ENCODE data around the gene RETREG2.

RETREG2 gene

GRCh38 chr2:219169930-219170654 is 8.0 kb upstream of the RETREG2 start, which contains the start of gene SLC23A3:
TSS of gene SLC23A3 (minus strand) at chr2:219170029. CDS start at chr2:219169984, 45 bp downstream.
- DNase-seq (ENCODE audit: low read depth in 1 of 2, low spot score in 1 of 2): no peak

- no peak for DNase-seq (ENCODE audit: low read depth in 1 of 2, low spot score in 1 of 2)
These were observed 6.8 kb upstream of the RETREG2 start for GRCh38 chr2:219171231-219171651.

- no peak for DNase-seq (ENCODE audit: low read depth in 1 of 2, low spot score in 1 of 2)
These were observed 5.6 kb upstream of the RETREG2 start for GRCh38 chr2:219172231-219173154.

GRCh38 chr2:219173176-219173575 is 4.9 kb upstream of the RETREG2 start:
- no peak for DNase-seq (ENCODE audit: low read depth in 1 of 2, low spot score in 1 of 2)

GRCh38 chr2:219174146-219174545 is 3.9 kb upstream of the RETREG2 start:
- DNase-seq (ENCODE audit: low read depth in 1 of 2, low spot score in 1 of 2): no peak

- no peak for DNase-seq (ENCODE audit: low read depth in 1 of 2, low spot score in 1 of 2)
These were observed 3.3 kb upstream of the RETREG2 start for GRCh38 chr2:219174801-219175200.

- DNase-seq (ENCODE audit: low read depth in 1 of 2, low spot score in 1 of 2): no peak
These were observed 2.6 kb upstream of the RETREG2 start for GRCh38 chr2:219175486-219175885.

DNA sequence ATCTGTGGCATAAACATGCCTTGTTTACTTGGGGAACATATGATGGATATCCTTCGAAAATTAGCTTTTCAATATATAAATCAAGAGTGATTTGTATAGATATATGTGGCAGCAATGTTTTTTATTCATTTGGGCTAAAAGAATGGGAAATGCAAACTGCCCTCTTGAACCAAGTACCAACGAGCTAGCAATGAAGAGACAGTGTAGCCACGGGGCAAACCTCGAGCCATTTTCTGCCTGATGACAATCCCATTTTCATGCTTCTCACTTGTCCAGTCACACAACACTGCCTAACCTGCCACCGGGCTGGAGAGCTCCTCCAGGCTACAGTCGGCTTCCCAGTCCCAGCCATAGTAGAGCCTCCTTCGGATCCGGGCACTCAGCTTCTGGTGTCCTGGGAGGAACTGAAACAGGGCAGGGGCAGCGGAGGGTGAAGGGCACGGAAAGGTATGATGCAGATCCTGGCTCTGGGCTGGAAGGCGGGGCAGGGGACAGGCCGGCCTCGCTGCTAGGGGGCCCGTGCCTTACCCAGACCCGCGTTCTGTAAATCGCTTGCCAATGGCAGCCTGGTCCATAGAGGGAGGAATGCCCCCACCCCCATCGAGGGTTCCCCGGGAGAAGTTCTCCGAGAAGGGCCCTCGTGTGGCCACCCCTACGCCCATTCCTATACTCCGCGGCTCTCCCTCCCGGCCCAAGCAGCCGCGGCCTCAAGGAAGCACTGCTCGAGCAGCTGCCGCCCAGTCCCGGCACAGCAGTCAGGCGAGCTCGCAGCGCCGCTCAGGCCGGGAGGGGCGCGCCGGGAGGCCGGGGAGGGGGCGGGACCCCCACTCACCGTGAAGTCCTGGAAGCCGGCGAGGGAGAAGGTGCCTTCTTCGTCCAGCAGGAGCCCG is 1.9 kb upstream of the RETREG2 start:
- no peak for DNase-seq (ENCODE audit: low read depth in 1 of 2, low spot score in 1 of 2)

DNA sequence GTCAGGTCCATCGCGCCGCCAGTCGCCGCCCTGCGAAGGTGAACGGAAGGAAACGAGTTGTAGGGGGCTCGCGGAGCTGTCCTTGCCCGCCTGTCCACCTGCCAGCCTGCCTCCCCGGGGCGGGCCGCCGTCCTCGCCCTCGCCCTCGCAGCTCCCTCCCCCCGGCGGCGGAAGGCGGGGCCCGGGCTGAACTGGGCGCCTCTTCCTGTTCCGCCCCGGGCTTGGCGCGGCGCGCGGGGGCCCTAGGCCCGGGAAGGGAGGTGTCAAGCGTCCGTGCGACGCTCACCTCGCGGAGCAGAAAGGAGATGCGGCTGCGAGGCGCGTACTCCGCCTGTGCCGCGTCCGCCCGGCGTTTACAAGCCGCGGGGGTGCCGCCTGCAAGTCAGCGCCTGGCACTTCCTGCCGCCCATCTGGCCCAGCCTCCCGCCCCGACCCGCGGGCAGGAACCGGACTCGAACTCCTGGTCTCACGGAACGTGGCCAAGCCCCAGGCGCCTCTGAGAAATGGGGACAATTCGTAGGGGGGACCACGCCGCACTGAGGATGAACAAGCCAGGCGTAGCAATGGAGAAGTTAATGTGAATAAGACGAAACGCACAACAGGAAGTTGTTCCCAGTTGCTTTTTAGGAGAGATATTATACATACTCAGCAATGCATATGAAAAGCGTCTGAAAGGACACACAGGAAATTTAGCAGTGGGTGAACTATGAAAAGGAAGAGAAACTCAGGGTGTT is 1.1 kb upstream of the RETREG2 start, which contains the start of gene CNPPD1:
CNPPD1 (minus strand) TSS at position 108 of the 734 bp plus-strand sequence; CDS start at position 11, 97 bp downstream.
- peak; percentile 76 to 83 for DNase-seq (ENCODE audit: low read depth in 1 of 2, low spot score in 1 of 2)

DNA sequence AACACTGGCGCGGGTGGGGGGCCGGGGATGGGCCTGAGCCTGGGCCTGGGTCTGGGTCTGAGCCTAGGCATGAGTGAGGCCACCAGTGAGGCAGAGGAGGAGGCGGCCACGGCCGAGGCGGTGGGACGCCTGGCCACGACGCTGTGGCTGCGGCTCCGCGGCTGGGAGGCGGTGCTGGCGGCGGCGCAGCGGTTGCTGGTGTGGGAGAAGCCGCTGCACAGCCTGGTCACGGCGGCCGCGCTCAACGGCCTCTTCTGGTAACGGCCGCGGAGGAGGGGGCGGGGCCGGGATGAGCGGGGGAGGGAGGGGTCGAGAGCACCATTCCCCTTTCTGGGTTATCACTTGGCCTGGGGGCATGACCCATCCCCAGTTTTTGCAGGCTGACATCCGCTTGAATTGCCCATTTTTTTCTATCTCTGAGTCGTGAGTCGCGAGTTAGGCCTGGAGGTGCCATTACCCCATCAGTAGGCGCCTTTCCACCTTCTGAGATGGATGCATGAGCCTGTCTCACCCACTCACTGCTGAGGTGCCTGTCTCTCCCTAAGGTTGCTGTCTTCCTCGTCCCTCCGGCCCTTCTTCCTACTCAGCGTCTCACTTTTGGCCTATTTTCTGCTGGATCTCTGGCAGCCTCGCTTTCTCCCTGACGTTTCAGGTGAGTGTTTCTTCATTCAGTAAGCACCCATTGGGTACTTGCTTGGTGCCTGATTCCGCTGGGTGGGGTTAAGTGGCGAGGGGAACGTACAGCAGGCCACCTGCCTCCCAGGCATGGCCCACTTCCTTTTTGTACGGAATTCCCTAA is 501 bp downstream of the RETREG2 start:
- DNase-seq (ENCODE audit: low read depth in 1 of 2, low spot score in 1 of 2): peak in 1 of 2 donors; percentile 27

- DNase-seq (ENCODE audit: low read depth in 1 of 2, low spot score in 1 of 2): no peak
These were observed 1.8 kb downstream of the RETREG2 start for GRCh38 chr2:219179601-219180465.

- DNase-seq (ENCODE audit: low read depth in 1 of 2, low spot score in 1 of 2): no peak
These were observed 2.9 kb downstream of the RETREG2 start for GRCh38 chr2:219180961-219181360.

- no peak for DNase-seq (ENCODE audit: low read depth in 1 of 2, low spot score in 1 of 2)
These were observed 3.5 kb downstream of the RETREG2 start for GRCh38 chr2:219181531-219181930.

DNA sequence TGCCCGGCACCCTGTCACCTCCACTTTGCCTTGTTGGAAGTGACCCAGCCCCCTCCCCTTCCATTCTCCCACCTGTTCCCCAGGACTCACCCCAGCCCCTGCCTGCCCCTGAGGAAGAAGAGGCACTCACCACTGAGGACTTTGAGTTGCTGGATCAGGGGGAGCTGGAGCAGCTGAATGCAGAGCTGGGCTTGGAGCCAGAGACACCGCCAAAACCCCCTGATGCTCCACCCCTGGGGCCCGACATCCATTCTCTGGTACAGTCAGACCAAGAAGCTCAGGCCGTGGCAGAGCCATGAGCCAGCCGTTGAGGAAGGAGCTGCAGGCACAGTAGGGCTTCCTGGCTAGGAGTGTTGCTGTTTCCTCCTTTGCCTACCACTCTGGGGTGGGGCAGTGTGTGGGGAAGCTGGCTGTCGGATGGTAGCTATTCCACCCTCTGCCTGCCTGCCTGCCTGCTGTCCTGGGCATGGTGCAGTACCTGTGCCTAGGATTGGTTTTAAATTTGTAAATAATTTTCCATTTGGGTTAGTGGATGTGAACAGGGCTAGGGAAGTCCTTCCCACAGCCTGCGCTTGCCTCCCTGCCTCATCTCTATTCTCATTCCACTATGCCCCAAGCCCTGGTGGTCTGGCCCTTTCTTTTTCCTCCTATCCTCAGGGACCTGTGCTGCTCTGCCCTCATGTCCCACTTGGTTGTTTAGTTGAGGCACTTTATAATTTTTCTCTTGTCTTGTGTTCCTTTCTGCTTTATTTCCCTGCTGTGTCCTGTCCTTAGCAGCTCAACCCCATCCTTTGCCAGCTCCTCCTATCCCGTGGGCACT is 4.5 kb downstream of the RETREG2 start:
- DNase-seq (ENCODE audit: low read depth in 1 of 2, low spot score in 1 of 2): no peak

DNA sequence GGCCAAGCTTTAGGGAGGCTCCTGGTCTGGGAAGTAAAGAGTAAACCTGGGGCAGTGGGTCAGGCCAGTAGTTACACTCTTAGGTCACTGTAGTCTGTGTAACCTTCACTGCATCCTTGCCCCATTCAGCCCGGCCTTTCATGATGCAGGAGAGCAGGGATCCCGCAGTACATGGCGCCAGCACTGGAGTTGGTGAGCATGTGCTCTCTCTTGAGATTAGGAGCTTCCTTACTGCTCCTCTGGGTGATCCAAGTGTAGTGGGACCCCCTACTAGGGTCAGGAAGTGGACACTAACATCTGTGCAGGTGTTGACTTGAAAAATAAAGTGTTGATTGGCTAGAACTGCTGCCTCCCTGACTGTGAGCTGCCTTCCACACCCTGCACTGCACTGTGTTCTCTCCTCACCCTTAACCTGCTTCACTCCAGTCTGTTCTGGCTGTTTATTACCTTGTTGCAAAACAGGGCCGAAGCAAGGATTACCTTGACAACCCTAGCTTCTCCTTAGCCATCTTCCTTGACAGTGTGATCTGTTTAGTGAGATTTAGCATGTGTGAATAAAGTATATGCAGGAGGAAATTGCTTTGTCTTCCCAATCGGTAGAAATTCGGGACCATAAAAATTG is 5.2 kb downstream of the RETREG2 start:
- DNase-seq (ENCODE audit: low read depth in 1 of 2, low spot score in 1 of 2): no peak

DNA sequence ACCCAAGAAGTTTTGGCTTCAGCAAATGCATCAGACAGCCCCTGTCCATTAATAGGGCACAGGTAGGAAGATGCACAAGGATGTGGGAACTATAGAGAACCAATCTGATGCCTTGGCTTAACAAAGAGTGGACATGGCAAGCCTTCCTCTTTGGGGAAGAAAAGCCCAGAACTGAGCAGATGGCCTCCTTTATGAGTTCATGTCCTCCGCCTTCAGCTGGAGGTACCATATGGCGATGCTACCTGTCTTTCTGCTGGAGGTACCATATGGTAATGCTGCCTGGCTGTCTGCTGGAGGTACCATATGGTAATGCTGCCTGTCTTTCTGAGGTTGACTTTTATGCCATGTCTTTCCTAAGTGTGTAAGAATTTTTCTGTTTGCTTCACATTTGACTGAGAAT is 6.0 kb downstream of the RETREG2 start:
- DNase-seq (ENCODE audit: low read depth in 1 of 2, low spot score in 1 of 2): no peak

DNA sequence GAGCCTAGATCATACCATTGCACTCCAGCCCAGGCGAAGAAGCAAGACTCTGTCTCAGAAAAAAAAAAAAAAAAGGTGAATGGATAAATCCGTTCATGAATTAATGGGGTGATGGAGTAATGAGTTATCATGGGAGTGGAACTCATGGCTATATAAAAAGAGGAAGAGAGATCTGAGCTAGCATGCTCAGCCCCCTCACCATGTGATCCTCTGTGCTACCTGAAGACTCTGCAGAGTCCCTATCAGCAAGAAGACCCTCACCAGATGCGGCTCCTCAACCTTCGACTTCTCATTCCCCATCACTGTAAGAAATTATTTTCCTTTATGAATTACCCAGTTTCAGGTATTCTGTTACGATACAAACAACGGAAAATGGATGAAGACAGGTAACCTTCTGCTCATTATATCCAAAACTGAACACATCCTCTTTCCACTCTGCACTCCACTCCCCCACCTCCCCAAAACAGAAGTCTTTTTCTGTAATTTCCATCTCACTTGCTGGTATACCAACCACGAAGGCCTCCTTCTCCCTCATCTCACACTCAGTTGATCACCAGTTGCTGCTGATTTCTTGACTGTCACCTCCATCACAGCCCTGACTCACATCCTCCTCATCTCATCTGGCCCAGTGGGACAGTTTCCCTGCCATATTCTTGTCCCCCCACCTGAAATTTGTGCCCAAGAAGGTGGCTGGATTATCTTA is 8.8 kb downstream of the RETREG2 start:
- no peak for DNase-seq (ENCODE audit: low read depth in 1 of 2, low spot score in 1 of 2)

Measured in stimulated activated CD4-positive, alpha-beta T cell treated with anti-CD3 and anti-CD28 coated beads, Interleukin-15, amount 100 ng/mL, for 1 hour (primary cell).